IPS-20b (cell line): ENCODE results near the gene ZSWIM1.

Experiments used
- H3K27ac ChIP-seq: one replicate; pipeline ENCODE4 v1.5.1; 2013; ENCODE audit warnings: low read length
- H3K27me3 ChIP-seq: 2 replicates; pipeline ENCODE4 v1.6.1; 2013; ENCODE audit warnings: mild to moderate bottlenecking, low read length, inconsistent platforms; ENCODE audit not compliant: insufficient read depth
- H3K36me3 ChIP-seq: 2 replicates; pipeline ENCODE4 v1.6.1; 2013; ENCODE audit warnings: low read depth, mild to moderate bottlenecking, inconsistent platforms, low read length, moderate library complexity; ENCODE audit not compliant: insufficient read depth
- H3K4me1 ChIP-seq: 2 replicates; pipeline ENCODE4 v1.6.1; 2013; ENCODE audit warnings: mild to moderate bottlenecking, control low read depth, inconsistent platforms, low read length, moderate library complexity; ENCODE audit not compliant: insufficient read depth
- H3K4me3 ChIP-seq: 2 replicates; pipeline ENCODE4 v1.5.1; 2013; ENCODE audit warnings: mild to moderate bottlenecking, low read length, inconsistent platforms
- H3K9ac ChIP-seq: 2 replicates; pipeline ENCODE4 v1.6.1; 2013; ENCODE audit warnings: low read depth, mild to moderate bottlenecking, inconsistent platforms, low read length, moderate library complexity
- H3K9me3 ChIP-seq: 2 replicates; pipeline ENCODE4 v1.6.1; 2013; ENCODE audit warnings: mild to moderate bottlenecking, low read depth, low read length, inconsistent platforms; ENCODE audit not compliant: insufficient read depth

The ZSWIM1 gene

DNA sequence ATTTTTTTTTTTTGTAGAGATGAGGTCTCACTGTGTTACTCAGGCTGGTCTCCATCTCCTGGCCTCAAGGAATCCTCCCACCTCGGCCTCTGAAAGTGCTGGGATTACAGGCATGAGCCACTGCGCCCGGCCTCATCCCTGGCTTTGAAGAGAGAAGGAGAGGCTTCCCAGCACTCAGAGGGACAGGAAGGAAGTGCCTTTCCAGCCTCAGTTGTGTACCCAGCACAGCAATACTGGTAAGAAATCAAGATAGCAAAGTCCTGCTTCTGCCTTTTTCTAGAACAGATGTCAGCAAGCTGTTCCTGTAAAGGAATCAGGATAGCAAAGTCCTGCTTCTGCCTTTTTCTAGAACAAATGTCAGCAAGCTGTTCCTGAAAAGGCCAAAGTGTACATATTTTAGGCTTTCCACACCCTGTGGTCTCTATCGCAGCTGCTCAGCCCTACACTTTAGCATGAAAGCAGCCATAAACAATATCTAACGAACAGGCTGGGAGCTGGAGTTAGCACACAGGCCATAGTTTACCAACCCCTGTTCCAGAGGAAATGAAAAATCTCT is 37.2 kb downstream of the ZSWIM1 start:
- Histone ChIP-seq H3K9me3 (no peaks in the 10 kb centered on the region), H3K27ac (no peak overlapping the region), H3K36me3 (no peaks in the 10 kb centered on the region), H3K4me3 (no peak overlapping the region), H3K4me1 (no peaks in the 10 kb centered on the region), H3K9ac (no peak overlapping the region), H3K27me3 (no peaks in the 10 kb centered on the region)

DNA sequence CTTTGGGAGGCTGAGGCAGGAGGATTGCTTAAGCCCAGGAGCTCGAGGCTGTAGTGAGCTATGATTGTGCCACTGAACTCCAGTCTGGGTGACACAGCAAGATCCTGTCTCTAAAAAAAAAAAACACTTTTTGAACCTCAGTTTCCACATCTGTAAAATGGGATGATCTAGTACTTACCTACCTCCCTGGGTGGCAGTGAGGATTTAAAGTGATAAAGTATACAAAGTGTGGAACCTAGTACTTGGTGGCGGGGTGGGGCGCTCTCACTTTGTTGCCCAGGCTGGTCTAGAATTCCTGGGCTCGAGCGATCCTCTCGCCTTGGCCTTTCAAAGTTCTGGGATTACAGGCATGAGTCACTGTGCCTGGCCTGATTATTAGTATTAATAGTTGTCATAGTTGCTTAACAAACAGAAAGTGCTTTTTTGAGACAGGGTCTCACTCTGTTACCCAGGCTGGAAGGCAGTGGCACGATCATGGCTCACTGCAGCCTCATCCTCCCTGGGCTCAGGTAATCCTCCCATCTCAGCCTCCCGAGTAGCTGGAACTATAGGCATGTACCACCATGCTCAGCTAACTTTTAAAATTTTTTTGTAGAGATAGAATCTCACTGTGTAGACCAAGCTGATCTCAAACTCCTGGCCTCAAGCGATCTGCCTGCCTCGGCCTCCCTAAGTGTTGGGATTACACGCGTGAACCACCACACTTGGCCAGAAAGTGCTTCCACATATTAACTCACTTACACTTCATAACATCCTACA is 37.9 kb downstream of the ZSWIM1 start:
- Histone ChIP-seq H3K4me1 (no peaks in the 10 kb centered on the region), H3K36me3 (no peaks in the 10 kb centered on the region), H3K9ac (no peak overlapping the region), H3K4me3 (no peak overlapping the region), H3K27me3 (no peaks in the 10 kb centered on the region), H3K27ac (no peak overlapping the region), H3K9me3 (no peaks in the 10 kb centered on the region)

GRCh38 chr20:45919542-45920399 is 38.7 kb downstream of the ZSWIM1 start:
- H3K4me3 ChIP-seq, result no peak overlapping the region
- no peaks in the 10 kb centered on the region for H3K9me3 ChIP-seq
- H3K4me1 ChIP-seq, result no peaks in the 10 kb centered on the region
- no peaks in the 10 kb centered on the region for H3K27me3 ChIP-seq
- H3K9ac ChIP-seq, result no peak overlapping the region
- no peak overlapping the region for H3K27ac ChIP-seq
- no peaks in the 10 kb centered on the region for H3K36me3 ChIP-seq

DNA sequence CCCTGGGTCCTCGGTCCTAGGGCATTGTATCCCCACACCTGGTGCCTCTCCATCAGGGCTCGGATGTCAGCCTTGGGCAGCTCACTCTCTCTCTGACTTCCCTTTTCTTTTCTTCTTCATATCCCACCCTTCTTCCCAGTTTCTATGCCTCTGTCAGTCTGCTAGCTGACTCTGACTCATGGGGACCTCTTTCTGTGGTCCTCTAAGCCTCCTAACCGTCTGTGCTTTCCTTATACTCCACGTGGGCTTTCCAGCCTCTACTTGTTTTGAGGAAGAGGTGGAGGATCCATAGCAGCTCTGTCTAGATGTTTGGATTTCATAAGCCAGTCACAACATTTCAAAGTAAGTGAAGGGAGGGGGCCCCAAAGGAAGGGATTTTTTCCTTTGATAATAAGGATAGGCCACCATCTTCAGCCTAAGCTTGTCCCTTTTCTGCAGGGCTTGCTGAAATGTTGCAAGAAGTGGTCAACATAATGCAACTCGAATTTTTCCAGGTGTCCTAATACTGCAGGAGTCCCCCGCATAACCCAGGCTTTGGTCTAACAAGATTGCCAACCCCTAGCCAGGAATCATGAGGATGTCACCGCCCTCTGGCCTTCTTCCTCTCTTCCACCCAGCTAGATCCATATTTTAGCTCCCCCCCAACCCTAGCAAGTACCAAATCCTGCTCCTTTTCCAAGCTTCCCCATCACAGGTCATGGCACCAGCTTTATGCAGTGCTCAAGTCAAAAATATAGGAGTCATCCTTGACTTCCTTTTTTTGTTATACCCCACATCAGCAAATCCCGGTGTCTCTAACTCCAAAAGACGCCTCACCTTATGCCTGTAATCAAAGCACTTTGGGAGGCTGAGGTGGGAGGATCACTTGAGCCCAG is 39.7 kb downstream of the ZSWIM1 start:
- Histone ChIP-seq H3K4me3 (no peak overlapping the region), H3K36me3 (no peaks in the 10 kb centered on the region), H3K27ac (no peak overlapping the region), H3K9ac (no peak overlapping the region), H3K9me3 (no peaks in the 10 kb centered on the region), H3K4me1 (no peaks in the 10 kb centered on the region), H3K27me3 (no peaks in the 10 kb centered on the region)

GRCh38 chr20:45921337-45922189 is 40.5 kb downstream of the ZSWIM1 start:
- no peaks in the 10 kb centered on the region for H3K36me3 ChIP-seq
- no peaks in the 10 kb centered on the region; the same call in 1 of the 2 replicates for H3K4me1 ChIP-seq
- no peak overlapping the region for H3K4me3 ChIP-seq
- no peak overlapping the region for H3K9ac ChIP-seq
- no peak overlapping the region for H3K27ac ChIP-seq
- H3K27me3 ChIP-seq, result no peaks in the 10 kb centered on the region
- H3K9me3 ChIP-seq, result no peaks in the 10 kb centered on the region

DNA sequence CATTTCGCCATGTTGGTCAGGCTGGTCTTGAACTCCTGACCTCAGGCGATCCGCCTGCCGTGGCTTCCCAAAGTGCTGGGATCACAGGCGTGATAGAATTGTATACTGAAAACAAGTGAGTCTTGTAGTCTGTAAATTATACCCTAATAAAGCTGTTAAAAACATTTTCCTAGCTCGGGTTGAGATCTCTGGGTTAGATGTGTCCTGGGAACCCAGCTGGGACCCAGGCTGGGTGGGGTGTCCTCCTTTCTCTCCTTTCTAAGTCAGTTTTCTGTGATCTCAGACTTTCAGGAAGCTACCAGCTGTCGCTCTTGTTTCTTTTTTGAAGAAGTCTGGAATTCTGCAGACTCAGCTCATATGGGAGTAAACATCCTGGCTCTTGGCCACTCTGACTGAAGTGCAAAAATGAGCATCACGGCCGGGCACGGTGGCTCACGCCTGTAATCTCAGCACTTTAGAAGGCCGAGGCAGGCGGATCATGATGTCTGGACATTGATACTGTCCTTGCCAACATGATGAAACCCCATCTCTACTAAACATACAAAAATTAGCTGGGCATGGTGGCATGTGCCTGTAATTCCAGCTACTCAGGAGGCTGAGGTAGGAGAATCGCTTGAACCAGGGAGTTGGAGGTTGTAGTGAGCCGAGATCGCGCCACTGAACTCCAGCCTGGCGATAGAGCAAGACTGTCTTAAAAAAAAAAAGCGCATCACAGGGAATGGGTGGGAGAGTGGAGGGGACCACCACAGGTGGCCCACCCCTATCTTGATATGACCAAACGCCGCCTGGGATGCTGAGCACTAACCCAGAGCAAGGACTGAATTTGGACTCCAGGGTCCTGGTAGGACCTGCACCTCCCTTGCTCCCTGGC is 43.6 kb downstream of the ZSWIM1 start:
- Histone ChIP-seq H3K9ac (no peak overlapping the region), H3K36me3 (no peaks in the 10 kb centered on the region), H3K9me3 (no peaks in the 10 kb centered on the region), H3K27me3 (no peaks in the 10 kb centered on the region), H3K4me1 (no peaks in the 10 kb centered on the region; the same call in 1 of the 2 replicates), H3K4me3 (no peak overlapping the region), H3K27ac (no peak overlapping the region)

- no peak overlapping the region for H3K9ac ChIP-seq
- no peak overlapping the region for H3K27ac ChIP-seq
- no peaks in the 10 kb centered on the region for H3K36me3 ChIP-seq
- no peaks in the 10 kb centered on the region for H3K27me3 ChIP-seq
- H3K4me1 ChIP-seq, result no peaks in the 10 kb centered on the region; the same call in 1 of the 2 replicates
- no peaks in the 10 kb centered on the region for H3K9me3 ChIP-seq
- no peak overlapping the region for H3K4me3 ChIP-seq
Measured at GRCh38 chr20:45925821-45926506, 44.9 kb downstream of the ZSWIM1 start.

- Histone ChIP-seq H3K9ac (no peak overlapping the region), H3K27me3 (no peaks in the 10 kb centered on the region), H3K4me1 (no peaks in the 10 kb centered on the region; the same call in 1 of the 2 replicates), H3K9me3 (no peaks in the 10 kb centered on the region), H3K36me3 (no peaks in the 10 kb centered on the region), H3K4me3 (no peak overlapping the region), H3K27ac (no peak overlapping the region)
Measured at GRCh38 chr20:45926731-45927070, 45.7 kb downstream of the ZSWIM1 start.

- no peaks in the 10 kb centered on the region; the same call in 1 of the 2 replicates for H3K4me1 ChIP-seq
- H3K4me3 ChIP-seq, result no peak overlapping the region
- no peaks in the 10 kb centered on the region for H3K9me3 ChIP-seq
- H3K27me3 ChIP-seq, result no peaks in the 10 kb centered on the region
- no peak overlapping the region for H3K27ac ChIP-seq
- H3K36me3 ChIP-seq, result no peaks in the 10 kb centered on the region
- H3K9ac ChIP-seq, result no peak overlapping the region
Measured at GRCh38 chr20:45927071-45927878, 46.2 kb downstream of the ZSWIM1 start.
